Fibroblast of the aortic adventitia (primary cell): ENCODE results near the gene DMAC2L. TPM values are rescaled to one million over a fixed set of nuclear protein-coding genes. Genes with fewer than 3 reads are reported as not detected.

ENCODE experiments used
- DNase-seq: peaks from one replicate; pipeline ENCODE4 v3.0.0-alpha.2; 2010; ENCODE audit warnings: low read depth
- H3K4me3 ChIP-seq: 2 replicates; pipeline ENCODE4 v1.5.1; 2011; ENCODE audit warnings: low read depth, mild to moderate bottlenecking, control low read depth, low read length, moderate library complexity
- CTCF ChIP-seq: IDR thresholded peaks from 2 replicates; pipeline ENCODE4 v1.5.1; 2011; ENCODE audit warnings: mild to moderate bottlenecking, low read length, control low read depth, inconsistent platforms; ENCODE audit not compliant: insufficient read depth
- total RNA-seq: library from RNA; depleted of rRNA; stranded (reverse); fragments of >200 nt; gene quantifications from 2 replicates; pipeline ENCODE4 v1.2.3, GENCODE V29; 2012; ENCODE audit warnings: low replicate concordance

The DMAC2L gene
- total RNA-seq, 1 donor, result 4.4 TPM

GRCh38 chr14:50319721-50320120 lies 7.6 kb downstream of the DMAC2L start:
- no peak overlapping the region for H3K4me3 ChIP-seq
- DNase-seq, result no peak
- no peak for TF ChIP-seq CTCF

DNA sequence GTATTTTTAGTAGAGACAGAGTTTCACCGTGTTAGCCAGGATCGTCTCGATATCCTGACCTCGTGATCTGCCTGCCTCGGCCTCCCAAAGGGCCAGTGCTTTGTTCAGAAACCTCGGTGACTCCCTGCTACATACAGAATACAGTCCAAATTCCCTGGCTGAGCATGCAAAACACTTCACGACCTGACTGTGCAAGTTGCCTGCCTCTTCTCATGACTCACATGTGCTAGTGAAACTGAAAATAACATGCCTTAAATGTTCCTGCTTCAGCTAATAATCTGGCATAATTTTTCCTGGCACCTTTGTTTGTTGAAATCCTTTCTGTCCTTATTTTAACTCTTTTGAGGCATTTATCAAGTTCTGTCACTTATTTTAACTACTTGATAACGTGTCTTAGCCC lies 8.2 kb downstream of the DMAC2L start:
- no peak for TF ChIP-seq CTCF
- H3K4me3 ChIP-seq, result peak overlapping the region; percentile 45
- peak; percentile 82 for DNase-seq

- peak overlapping the region; percentile 59 for H3K4me3 ChIP-seq
- TF ChIP-seq CTCF, result peak; percentile 91
- DNase-seq, result peak; percentile 94
Measured at GRCh38 chr14:50321009-50321660, 9.0 kb downstream of the DMAC2L start.

DNA sequence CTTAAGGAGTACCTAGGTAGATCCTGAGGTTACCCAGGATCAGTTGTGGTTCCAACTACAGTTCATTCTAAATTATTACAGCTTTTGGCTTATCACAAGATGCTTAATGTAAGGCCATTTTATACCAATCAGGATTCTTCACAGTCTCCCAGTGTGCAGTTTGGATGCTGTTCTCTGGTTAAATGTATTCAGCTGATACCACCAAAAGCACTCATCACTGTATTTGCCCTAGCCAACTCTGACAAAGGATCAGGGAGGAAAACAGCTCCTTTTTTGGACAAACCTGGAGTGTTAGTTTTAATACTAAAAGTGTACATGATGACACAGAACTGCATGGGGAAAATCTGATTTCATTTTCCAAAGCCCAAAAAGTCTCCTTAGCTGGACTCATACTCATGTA lies 19.5 kb downstream of the DMAC2L start:
- DNase-seq, result no peak
- TF ChIP-seq CTCF, result no peak
- no peak overlapping the region for H3K4me3 ChIP-seq

- TF ChIP-seq CTCF, result no peak
- H3K4me3 ChIP-seq, result no peak overlapping the region
- DNase-seq, result peak; percentile 96
Measured at GRCh38 chr14:50333014-50333509, 20.9 kb downstream of the DMAC2L start.

GRCh38 chr14:50334211-50334610 lies 22.1 kb downstream of the DMAC2L start:
- no peak for DNase-seq
- no peak for TF ChIP-seq CTCF
- no peak overlapping the region for H3K4me3 ChIP-seq

DNA sequence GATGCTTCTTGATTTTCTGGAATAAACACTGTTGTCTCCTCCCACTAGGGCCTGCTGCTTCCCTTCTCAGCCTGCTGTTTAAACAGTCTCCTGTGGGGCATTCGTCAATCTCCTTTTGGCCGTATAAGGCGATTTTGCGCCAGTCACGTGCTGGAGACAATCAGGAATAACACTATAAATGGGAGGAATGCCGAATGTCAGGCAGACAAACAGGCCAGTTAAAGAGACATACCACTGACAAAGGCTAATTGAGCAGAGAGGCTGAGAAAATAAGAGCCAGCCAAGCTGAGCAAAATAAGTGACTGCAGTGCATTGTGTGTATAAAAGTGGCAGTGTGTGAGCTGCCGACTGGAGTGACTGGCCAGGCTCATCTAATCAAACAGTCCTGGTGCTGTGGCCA lies 23.3 kb downstream of the DMAC2L start:
- no peak for TF ChIP-seq CTCF
- DNase-seq, result peak; percentile 52
- no peak overlapping the region for H3K4me3 ChIP-seq
